ENCODE data around the gene ACVR1.
A peak's percentile ranks its signal among the peaks of the same experiment; 100 is the strongest.

The ACVR1 gene

DNA sequence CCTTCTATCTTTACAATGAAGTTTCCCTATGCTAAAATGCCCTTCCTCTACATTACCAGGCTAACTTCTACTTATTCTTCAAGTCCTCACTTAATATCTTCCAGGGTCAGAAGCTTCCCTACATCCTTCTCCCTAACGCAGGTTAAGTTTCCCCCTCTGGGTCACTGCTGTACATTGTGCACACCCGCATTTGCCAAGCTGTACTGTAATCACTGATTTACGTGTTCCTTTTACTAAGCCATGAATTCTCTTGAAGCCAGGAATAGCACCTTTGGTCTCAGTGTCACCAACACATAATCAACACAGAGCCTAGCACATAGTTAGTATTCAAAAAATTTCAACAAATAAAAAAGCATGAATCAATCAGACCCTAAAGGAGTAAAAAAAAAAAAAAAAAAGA lies 22.3 kb downstream of the ACVR1 start:
- DNase-seq, result no peak
- ATAC-seq, result no peak

DNA sequence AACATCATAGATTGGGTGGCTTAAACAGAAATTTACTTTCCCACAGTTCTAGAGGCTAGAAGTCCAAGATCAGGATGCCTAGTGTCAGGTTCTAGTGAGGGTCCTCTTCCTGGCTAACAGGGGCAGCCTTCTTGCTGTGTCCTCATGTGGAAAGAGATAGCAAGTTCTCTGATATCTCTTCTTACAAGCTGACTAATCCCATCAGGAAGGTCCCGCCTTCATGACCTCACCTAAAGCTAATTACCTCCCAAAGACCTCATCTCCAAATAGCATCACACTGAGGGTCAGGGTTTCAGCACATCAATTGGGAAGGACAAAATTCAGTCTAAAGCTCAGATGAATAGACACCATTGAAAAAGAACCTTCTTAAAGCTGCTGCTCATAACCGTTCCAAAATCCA lies 22.9 kb downstream of the ACVR1 start:
- DNase-seq (no peak), ATAC-seq (no peak)

DNA sequence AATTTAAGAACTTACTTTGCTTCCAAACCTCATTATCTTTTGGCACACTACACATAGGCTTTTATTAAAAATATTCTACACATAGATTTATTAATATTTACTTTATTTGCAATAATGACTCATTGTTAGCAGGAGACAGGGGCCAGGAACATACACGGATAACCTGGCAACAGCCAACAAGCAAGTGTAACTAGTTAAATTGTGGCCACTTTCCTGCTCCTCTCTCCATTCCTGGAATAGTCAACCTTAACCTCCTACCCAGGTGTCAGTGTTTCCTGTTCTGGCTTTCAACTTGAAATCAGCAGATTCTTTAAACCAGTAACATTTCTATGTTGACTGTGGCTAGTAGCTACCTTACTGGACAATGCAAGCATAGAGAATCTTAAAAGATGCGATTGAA lies 26.5 kb downstream of the ACVR1 start:
- ATAC-seq (no peak), DNase-seq (no peak)

DNA sequence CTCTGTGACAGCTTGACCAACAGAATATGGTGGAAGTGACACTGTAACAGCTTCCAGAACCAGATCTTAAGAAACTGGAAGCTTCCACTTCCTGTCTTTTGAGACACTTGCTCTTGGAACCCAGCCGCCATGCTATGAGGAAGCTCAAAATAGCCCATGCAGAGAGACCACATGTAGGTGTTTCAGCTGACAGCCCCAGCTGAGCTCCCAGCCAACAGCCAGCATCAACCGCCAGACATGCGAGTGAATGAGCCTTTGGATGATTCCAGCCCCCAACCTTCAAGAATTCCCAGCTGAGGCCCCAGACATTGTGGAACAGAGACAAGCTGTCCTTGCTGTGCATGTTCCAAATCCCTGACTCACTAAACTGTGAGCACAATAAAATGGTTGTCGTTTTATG lies 27.9 kb downstream of the ACVR1 start:
- DNase-seq (no peak), ATAC-seq (no peak)

DNA sequence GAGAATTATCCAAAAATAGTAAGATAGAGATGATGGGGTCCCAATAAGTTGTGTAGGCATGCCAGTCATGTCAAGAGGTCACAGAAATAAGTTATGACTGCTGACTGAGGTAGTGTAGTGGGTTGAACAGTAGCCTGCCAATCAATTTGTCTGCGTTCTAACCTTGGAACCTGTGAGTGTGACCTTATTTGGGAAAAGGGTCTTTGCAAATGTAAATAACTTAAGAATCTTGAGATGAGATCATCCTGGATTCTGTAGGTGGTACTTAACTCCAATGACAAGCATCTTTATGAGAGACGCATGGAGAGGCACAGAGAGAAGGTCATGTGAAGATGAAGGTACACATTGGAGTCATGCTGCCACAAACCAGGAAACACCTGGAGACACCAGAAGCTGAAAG lies 31.0 kb downstream of the ACVR1 start:
- ATAC-seq, result no peak
- no peak for DNase-seq

DNA sequence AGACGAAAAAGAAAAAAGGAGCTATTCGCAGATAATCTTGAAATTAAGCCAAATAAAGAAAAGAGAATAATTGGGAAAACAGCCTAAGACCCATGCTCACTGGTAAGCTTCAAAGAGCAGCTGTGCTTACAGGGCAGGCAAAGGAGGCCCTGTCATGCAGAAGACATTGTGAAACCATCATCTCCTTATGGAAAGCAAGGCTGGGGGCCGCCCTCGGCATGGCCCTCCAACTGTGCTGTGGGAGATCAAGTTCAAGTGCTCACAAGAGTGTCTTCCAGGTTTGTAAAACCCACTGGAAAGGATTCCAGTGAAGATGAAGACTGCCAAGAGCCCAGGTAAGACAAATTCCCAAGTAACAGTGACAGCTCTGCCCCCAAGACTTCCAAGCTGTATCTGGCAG lies 32.2 kb downstream of the ACVR1 start:
- DNase-seq, result no peak
- no peak for ATAC-seq

DNA sequence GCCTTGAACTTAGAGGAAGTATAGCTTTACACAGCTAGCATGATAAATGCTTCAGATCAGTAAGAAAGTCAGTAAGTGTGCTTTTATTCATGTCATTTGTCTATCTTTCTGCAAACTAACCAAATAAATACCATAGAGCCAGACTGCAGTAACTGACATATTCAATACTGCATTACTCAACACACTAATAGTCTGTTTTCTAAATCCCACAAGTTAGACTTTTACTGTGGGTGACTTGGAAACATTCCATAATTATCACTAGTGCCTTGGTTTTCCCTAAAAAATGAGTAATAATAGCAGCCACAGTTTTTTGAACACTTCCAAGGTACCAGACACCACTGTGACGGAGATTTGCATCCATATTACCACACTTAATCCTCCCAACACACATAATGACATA lies 33.0 kb downstream of the ACVR1 start:
- no peak for ATAC-seq
- DNase-seq, result no peak

DNA sequence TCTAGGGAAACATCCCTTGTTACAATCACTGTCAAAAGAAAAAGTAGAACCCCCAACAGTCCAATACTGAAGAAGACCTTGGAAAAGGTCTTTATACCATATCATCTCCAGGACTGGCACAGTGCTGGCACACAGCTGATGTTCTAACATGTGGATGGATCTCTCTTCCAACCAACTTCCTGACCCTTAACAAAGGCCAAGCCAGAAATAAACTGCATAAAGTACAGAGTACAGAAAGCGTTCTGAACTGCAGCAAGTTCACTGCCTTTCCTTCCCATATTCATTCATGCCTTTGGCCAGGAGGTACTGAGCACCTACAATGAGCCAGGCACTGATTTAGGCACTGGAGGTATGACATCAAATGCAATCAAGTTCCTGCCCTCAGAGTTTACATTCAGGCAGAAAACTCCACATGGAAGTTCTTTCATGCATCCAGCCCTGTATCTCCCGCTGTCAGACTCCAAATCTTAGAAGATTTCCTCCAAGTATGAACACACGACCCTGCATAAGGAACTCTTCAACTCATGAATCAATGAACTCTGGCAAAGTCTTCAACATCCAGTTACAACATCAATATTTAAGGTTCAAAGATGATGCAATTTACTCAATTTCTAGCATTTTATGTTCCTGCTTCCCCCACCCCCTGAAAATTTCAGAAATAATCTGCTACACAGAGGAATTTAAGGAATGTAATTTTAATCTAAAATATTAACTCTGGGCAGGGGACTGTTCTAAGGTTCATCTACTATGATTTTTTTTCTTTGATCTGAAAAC lies 33.8 kb downstream of the ACVR1 start:
- DNase-seq (no peak), ATAC-seq (no peak)

DNA sequence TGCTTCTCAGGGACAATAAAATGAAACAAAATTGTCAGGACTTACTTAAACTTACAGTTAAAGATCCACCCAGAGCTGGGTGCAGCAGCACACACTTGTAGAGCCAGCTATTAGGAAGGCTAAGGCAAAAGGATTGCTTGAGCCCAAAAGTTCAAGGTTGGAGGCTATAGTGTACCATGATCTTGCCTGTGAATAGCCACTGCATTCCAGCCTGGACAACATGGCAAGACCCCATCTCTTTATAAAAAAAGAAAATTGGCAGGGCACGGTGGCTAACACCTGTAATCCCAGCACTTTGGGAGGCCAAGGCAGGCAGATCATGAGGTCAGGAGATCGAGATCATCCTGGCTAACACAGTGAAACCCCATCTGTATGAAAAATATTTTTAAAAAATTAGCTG lies 34.6 kb downstream of the ACVR1 start:
- DNase-seq, result no peak
- no peak for ATAC-seq

DNA sequence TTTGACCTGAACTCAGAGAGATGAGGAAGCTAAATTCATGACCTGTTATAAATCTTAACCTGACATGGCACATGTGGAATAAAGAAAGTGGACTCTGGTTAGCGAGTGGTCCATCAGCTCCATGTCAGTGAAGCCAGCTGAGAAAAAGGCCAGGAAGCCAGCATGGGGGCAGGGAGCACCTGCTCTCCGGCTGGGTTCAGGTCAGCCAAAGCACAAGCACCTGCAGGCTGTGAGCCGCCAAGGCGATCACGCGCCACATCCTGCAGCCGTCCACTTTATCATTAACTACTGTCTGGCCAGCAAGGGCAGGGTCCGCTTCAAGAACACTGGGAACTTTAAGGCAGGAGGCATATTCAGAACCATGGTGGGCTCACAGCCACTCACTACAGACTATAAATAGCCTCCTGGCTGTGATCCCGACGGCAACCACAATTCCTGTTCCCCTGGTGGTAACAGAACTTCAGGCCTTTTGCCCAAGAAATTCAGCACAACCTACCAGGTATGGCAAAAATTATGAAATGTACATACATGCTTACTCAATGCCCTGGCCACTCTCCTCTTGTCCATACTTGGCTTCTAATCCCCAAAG lies 35.5 kb downstream of the ACVR1 start:
- no peak for ATAC-seq
- no peak for DNase-seq

DNA sequence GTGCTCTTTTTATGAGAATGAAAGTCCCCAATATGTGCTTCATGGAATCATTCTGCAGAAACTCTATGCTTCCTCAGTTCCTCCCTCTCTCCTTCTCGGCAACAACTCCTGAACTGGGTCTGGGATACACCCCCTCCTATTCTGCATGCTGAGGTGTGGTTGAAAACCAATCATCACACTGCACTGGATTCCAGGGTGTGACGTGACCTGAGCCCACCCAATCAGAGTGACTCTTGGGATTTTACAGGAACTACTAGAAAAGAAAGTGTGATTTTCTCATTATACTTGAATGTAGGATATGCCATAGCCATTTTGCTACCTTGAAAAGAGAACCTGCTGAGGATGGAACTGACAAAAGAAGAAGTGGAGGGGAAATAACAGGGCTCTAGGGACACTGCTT lies 36.3 kb downstream of the ACVR1 start:
- DNase-seq, result no peak
- no peak for ATAC-seq

DNA sequence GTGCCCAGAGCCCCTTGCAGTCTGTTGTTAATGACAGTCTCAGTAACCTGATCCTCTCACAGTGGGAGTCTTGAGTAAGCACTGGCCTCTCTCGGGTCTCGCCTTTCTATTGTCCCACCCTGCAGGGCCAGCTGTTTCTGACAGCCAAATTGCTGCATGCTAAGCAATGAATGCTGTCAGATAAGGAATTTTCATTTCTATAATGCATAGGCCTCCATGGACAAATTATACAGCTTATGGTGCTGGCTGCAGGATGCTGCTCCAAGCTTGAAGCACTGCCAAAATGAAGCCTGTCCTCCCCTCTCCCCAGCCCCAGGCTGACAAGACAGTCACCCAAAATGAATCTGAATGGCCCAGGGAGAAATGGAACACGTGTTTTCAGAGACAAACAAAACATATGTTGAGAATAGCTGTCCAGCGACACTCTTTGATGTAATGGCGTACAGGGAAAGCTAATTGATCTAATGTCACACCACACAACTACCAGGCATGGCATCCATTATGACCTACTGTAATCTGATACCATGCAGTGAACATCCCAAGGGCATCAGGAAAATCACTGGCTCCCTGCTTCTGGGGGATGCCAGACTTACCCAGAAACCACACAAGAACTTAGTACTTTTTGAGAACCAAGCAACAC lies 36.8 kb downstream of the ACVR1 start:
- DNase-seq, result no peak
- ATAC-seq, result peak; percentile 38

DNA sequence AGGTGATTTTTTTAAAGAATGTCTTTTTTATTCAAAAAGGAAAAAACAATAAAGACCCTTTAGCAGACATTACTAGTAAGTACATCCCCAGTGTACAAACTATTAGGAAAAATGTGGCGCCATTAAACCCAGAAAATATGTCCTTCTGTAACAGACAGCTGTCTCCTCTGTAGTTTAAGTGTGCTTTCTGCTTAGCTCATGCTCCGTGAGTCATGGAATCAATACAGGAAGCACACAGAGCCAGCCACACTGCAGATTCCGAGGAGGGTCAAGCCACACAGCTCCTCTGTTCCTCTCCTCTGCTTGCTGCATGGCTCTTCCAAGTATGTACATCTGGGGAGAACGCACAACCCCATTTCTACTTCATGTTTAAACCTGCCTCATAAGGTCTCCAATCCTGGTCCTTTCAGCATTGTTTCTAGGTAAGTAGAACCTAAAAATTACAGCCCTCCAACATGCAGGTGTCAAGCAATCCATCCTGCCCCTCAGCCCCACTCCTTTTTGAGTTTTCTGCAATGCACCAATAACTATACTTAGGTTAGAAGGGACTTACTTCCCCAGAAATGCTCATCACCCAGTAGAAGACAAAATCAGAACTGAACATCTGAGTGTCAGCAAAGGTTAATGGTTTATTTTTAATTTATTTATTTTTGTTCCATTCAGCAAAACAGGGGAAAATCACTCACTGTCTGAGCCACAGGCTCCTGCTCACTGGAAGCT lies 37.5 kb downstream of the ACVR1 start:
- peak; percentile 84 for ATAC-seq
- DNase-seq, result peak; percentile 15

DNA sequence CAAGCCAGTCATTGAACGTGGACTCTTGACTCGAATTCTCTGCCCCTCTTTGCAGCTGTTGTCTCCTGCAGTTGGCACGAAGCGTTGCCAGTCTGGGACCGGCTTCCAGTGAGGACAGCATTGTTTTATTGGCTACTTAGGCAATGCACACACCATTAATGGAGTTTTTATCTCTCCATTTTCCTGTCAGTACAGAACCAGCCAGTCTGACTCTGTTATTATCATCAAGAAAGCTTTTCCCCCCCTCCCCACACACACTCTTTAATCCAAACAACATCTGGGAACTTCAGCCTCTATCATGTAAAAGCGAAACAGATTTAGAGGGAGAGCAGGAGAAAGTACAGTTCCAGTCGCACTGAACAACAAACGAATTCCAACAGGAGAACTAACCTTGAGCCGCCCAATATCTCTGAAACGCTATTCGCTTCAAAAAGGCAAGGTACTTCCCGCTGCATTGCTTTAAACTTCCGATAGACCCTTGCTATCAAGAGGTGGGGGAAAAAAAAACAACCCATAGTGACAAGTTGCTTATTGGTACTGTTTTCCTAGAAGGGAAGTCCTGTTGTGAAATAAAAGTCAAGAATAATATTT lies 38.2 kb downstream of the ACVR1 start:
- DNase-seq (no peak), ATAC-seq (no peak)

DNA sequence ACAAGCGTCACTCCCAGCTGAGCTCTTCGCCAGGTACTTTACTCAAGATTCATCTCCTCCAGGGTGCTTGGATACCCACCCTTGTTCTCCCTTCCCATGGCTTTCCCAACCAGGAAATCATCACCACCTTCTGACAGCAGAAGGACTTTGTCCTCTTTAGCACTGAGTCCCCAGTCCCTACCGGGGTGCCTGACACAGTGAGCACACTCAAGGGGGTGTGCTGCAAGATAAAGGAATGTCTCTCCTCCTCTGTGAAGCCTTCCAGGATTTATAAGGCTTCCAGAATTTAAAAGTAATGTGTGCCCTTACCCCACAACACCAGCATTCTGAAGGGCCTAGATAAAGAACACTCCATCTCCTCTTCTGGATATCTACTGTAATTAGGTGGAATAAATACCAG lies 39.6 kb downstream of the ACVR1 start:
- DNase-seq (no peak), ATAC-seq (no peak)

DNA sequence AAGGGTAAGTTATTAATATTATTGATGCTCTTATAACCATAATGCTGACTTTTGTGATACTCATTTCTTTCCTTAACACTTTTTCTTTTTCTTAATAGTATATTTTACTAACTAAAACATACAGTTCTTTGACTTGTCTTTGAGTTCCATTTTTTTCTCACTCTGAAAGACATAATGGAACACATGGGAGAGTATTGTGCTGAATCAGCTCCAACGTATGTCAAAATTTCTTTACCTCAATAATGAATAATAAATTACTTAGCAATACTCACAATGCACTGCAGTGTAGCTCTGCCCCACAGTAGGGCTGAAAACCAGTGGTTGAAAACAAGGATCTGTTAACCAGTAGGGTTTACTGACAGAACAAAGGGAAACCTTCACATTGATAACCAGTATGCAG lies 40.7 kb downstream of the ACVR1 start:
- DNase-seq, result no peak

DNA sequence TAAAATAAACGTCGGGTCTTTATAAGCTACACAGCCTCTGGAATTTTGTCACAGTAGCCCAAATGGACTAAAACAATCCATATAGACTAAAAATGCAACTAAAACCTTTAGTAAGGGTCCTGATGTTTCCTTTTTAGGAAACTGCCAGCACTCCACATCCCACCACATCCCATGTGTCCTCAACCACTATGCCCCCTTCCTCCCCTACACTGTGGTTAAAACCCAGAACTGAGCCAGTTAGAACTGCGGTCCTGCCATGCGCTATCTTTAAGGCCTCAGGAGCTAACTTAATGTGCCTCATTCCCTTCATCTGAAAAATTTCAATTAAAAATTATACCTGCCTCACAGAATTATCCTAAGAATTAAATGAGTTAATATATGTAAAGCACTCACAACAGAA lies 41.1 kb downstream of the ACVR1 start:
- ATAC-seq, result no peak
- no peak for DNase-seq

More for the DNA sequence above, 40.7 kb downstream of the ACVR1 start:
- no peak for ATAC-seq

DNA sequence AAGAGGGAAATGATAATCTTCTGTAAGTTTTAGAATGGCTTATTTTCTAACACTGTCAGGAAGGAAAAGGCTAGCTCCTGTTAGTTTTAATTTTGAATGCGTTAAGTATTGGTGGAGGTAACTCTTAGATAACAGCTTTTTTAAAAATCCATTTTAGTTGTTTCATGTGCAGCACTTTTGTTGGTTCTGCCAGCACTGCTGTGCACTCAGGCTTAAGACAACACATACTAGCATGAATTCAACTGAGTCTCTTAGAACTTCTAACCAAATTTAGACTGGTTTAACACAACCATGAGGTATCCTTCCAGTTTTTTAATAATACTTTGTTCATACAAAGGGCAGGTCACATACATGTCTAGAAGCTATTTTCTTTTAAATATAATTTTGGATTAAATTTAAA lies 42.4 kb downstream of the ACVR1 start:
- DNase-seq (no peak), ATAC-seq (no peak)

DNA sequence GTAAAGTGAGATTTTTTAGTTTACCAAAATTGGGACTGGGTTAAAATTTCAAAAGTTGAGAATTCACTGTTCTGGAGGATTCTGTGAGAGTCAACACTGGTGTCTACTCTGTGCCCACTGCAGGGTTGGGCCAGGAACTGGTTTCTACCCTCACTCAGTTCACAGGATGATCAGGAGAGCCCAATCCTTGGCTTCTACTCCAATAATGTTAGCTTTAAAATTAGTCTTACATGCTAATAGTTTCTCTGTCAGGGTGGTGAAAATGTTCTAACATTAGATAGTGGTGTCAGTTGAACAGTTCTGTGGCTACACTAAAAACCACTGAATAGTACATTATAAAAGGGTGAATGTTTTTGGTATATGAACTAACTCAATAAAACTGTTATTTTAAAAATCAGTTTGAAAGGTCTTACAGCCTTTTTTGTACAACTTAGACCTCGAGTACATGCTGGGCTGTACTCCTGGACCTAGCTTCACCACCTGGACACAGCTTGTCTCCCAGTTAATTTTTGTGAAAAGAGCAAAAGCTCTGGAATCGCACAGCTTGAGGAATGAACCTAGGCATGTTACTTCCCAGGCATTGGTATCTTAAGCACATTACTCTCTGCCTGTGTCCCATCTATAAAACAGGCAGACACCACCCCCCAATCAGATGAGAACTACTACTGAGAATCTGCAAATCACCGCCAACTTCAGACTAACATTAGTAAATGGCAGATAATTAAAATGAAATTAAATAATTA lies 44.4 kb downstream of the ACVR1 start:
- ATAC-seq (no peak), DNase-seq (no peak)

DNA sequence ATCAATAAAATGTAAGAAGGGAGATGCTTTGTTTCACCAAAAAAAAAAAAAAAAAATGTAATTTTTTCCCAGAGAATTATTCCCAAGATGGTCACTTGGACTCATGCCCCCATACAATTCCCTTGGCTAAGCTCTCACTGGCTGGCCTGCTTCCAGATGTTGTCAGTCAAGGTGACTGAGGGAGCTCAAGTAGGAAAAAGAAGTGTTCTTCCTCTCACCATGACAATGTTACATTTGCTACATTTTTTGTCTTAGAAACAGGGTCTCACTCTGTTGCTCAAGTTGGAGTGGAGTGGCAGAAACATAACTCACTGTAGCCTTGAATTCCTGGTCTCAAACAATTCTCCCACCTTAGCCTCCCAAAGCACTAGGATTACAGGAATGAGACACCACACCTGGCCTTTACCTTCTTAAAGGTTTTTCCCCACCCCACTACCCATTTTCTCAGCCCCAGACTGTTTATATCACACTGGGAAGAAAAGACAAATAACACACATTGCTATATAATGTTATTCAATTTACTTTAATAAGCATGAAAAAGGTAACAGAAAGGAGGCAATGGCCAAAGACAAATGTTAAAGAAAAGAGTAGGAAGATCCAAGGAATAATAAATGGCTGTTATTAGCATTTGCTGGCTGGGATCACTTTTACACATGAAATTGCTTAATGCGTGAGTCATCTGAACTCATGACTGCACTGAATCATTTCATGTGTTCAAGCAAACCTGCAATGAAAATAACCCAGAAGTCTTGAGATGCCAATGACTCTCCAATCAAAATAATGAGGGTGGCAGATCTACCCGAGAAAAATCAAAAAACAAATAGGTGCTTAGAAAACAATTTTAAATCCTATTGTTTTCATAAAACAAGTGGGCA lies 45.2 kb downstream of the ACVR1 start:
- ATAC-seq, result no peak

DNA sequence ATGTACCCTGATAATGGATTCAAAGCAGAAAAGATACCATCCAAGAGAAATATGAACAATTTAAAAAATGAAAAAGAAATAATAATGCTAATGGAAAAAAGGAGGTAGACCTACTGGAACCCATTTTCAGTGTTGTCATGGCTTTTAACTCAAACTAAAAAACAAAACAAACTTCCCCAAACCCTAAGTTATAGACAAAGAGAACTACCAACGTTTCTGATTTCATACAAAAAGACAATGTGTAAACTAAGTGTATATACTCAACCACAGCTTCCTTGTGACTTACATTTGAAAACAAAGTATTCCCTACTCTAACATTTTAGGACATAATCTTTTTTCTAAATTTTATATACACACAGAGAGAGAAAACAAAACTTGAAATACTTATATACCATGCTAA lies 45.9 kb downstream of the ACVR1 start:
- ATAC-seq, result no peak
- no peak for DNase-seq

More for the DNA sequence above, 45.2 kb downstream of the ACVR1 start:
- no peak for DNase-seq

Measured in stimulated activated naive CD8-positive, alpha-beta T cell treated with anti-CD3 and anti-CD28 coated beads, Interleukin-15, Interleukin-2, amounts not matched to agents 100 U/mL and 50 U/mL, for 24 hours (primary cell).